H9 (cell line): ENCODE results near the gene STON2. TPM values are rescaled to one million over a fixed set of nuclear protein-coding genes. Genes with fewer than 3 reads are reported as not detected.

Experiments
- DNase-seq: peaks from one replicate; pipeline ENCODE4 v3.0.0-alpha.2; 2017
- H2AFZ ChIP-seq: one replicate; pipeline ENCODE4 v1.6.1; 2013; ENCODE audit warnings: mild to moderate bottlenecking, low read length, control low read depth, moderate library complexity
- H2AK5ac ChIP-seq: 2 replicates; pipeline ENCODE4 v1.6.1; 2013; ENCODE audit warnings: low read length, control low read depth, mixed read lengths; ENCODE audit not compliant: insufficient read length
- H2BK120ac ChIP-seq: one replicate; pipeline ENCODE4 v1.6.1; 2013; ENCODE audit warnings: low read depth, mild to moderate bottlenecking, low read length, control low read depth, inconsistent platforms; ENCODE audit not compliant: poor library complexity, severe bottlenecking
- H2BK12ac ChIP-seq: 2 replicates; pipeline ENCODE4 v1.6.1; 2013; ENCODE audit warnings: low read length, control low read depth, mixed read lengths, low read depth; ENCODE audit not compliant: insufficient read length
- H2BK15ac ChIP-seq: 2 replicates; pipeline ENCODE4 v1.6.1; 2013; ENCODE audit warnings: low read depth, low read length, control low read depth
- H2BK20ac ChIP-seq: one replicate; pipeline ENCODE4 v1.6.1; 2013; ENCODE audit warnings: low read depth, mild to moderate bottlenecking, low read length, control low read depth, inconsistent platforms; ENCODE audit not compliant: poor library complexity, severe bottlenecking
- H2BK5ac ChIP-seq: 2 replicates; pipeline ENCODE4 v1.6.1; 2013; ENCODE audit warnings: low read length, control low read depth, mixed read lengths; ENCODE audit not compliant: insufficient read length
- H3K14ac ChIP-seq: 2 replicates; pipeline ENCODE4 v1.6.1; 2013; ENCODE audit warnings: low read length, control low read depth; ENCODE audit not compliant: insufficient read depth
- H3K18ac ChIP-seq: 2 replicates; pipeline ENCODE4 v1.6.1; 2013; ENCODE audit warnings: low read depth, mild to moderate bottlenecking, mixed read lengths, low read length, control low read depth; ENCODE audit not compliant: insufficient read length
- H3K23ac ChIP-seq: 2 replicates; pipeline ENCODE4 v1.6.1; 2013; ENCODE audit warnings: low read length, control low read depth, mixed read lengths, low read depth; ENCODE audit not compliant: insufficient read length
- H3K23me2 ChIP-seq: 2 replicates; pipeline ENCODE4 v1.6.1; 2013; ENCODE audit warnings: low read depth, mild to moderate bottlenecking, mixed read lengths, low read length, control low read depth; ENCODE audit not compliant: insufficient read length, poor library complexity, severe bottlenecking
- H3K27ac ChIP-seq: 2 replicates; pipeline ENCODE4 v1.5.1; 2013; ENCODE audit warnings: low read length, control low read depth, mixed read lengths, low read depth; ENCODE audit not compliant: insufficient read length
- H3K27me3 ChIP-seq: 2 replicates; pipeline ENCODE4 v1.6.1; 2013; ENCODE audit warnings: low read length, control low read depth, inconsistent platforms; ENCODE audit not compliant: insufficient read depth
- H3K4ac ChIP-seq: 2 replicates; pipeline ENCODE4 v1.6.1; 2013; ENCODE audit warnings: low read depth, mild to moderate bottlenecking, control low read depth, inconsistent platforms, low read length, moderate library complexity
- H3K4me1 ChIP-seq: 2 replicates; pipeline ENCODE4 v1.6.1; 2013; ENCODE audit warnings: low read length, control low read depth, inconsistent platforms; ENCODE audit not compliant: insufficient read depth
- H3K4me2 ChIP-seq: 2 replicates; pipeline ENCODE4 v1.6.1; 2013; ENCODE audit warnings: low read length, control low read depth, mixed read lengths; ENCODE audit not compliant: insufficient read length, insufficient read depth
- H3K56ac ChIP-seq: 2 replicates; pipeline ENCODE4 v1.6.1; 2013; ENCODE audit warnings: low read depth, mild to moderate bottlenecking, mixed read lengths, low read length, control low read depth; ENCODE audit not compliant: insufficient read length
- H3K79me1 ChIP-seq: 2 replicates; pipeline ENCODE4 v1.6.1; 2013; ENCODE audit warnings: low read depth, mild to moderate bottlenecking, moderate library complexity, low read length, control low read depth, inconsistent platforms; ENCODE audit not compliant: insufficient read depth, poor library complexity, severe bottlenecking
- H3K79me2 ChIP-seq: 2 replicates; pipeline ENCODE4 v1.6.1; 2013; ENCODE audit warnings: low read length, control low read depth, inconsistent platforms; ENCODE audit not compliant: insufficient read depth
- H3K9ac ChIP-seq: 2 replicates; pipeline ENCODE4 v1.6.1; 2013; ENCODE audit warnings: low read length, control low read depth, mixed read lengths; ENCODE audit not compliant: insufficient read length; ENCODE audit errors: extremely low read depth
- H3K9me3 ChIP-seq: one replicate; pipeline ENCODE4 v1.6.1; 2013; ENCODE audit warnings: low read depth, low read length, inconsistent platforms; ENCODE audit not compliant: control insufficient read depth
- H3T11ph ChIP-seq: one replicate; pipeline ENCODE4 v1.6.1; 2013; ENCODE audit warnings: mild to moderate bottlenecking, low read length, control low read depth, inconsistent platforms
- H4K20me1 ChIP-seq: one replicate; pipeline ENCODE4 v1.6.1; 2013; ENCODE audit not compliant: control insufficient read depth, insufficient read length, insufficient read depth
- H4K5ac ChIP-seq: 2 replicates; pipeline ENCODE4 v1.6.1; 2013; ENCODE audit warnings: low read depth, mild to moderate bottlenecking, mixed read lengths, low read length, control low read depth; ENCODE audit not compliant: insufficient read length
- H4K8ac ChIP-seq: replicated peaks from 2 replicates; pipeline ENCODE4 v1.6.1; 2013; ENCODE audit warnings: low read length, control low read depth, mixed read lengths, low read depth; ENCODE audit not compliant: insufficient read length
- H4K91ac ChIP-seq: 2 replicates; pipeline ENCODE4 v1.6.1; 2013; ENCODE audit warnings: low read depth, mild to moderate bottlenecking, moderate library complexity, mixed read lengths, low read length, control low read depth; ENCODE audit not compliant: insufficient read length
- H3K27ac Mint-ChIP-seq, 3 experiments: 2 replicates in 2 of 3; 3 replicates in 1 of 3; pipeline ENCODE4 v1.8.0; 2020 to 2021; ENCODE audit warnings: mixed read lengths in 3 of 3, mild to moderate bottlenecking in 1 of 3, moderate library complexity in 1 of 3
- H3K27me3 Mint-ChIP-seq: 2 replicates; pipeline ENCODE4 v1.8.0; 2021; ENCODE audit warnings: low read depth, mild to moderate bottlenecking, moderate library complexity, mixed read lengths
- H3K36me3 Mint-ChIP-seq, 3 experiments: 2 replicates in 2 of 3; 3 replicates in 1 of 3; pipeline ENCODE4 v1.8.0; 2020 to 2021; ENCODE audit warnings: low read depth in 3 of 3, mixed read lengths in 3 of 3; ENCODE audit not compliant: insufficient read depth in 1 of 3
- H3K4me1 Mint-ChIP-seq, 2 experiments: 2 replicates each; pipeline ENCODE4 v1.8.0; 2020; ENCODE audit warnings: mixed read lengths in 2 of 2
- H3K4me3 Mint-ChIP-seq, 2 experiments: 2 replicates in 1 of 2; 3 replicates in 1 of 2; pipeline ENCODE4 v1.8.0; 2020 to 2021; ENCODE audit warnings: mild to moderate bottlenecking in 2 of 2, mixed read lengths in 2 of 2, moderate library complexity in 1 of 2
- H3K9me3 Mint-ChIP-seq, 2 experiments: 2 replicates in 1 of 2; 3 replicates in 1 of 2; pipeline ENCODE4 v1.8.0; 2020; ENCODE audit warnings: mild to moderate bottlenecking in 2 of 2, mixed read lengths in 2 of 2, moderate library complexity in 1 of 2
- CTCF ChIP-seq: fragments of 200-600 bp; sonication (generic); conservative IDR thresholded peaks from 3 replicates; pipeline ENCODE4 v1.8.0; 2021; ENCODE audit warnings: antibody characterized with exemption, mild to moderate bottlenecking
- WGBS: extraction: QIAGEN DNeasy Blood & Tissue Kit; methylation state at CpG from one replicate; pipeline ENCODE4 v1.1.7; 2013; ENCODE audit warnings: missing lambda C conversion rate, low lambda C conversion rate, mixed read lengths; ENCODE audit not compliant: insufficient read length; ENCODE audit errors: extremely low coverage; 5-methylcytosine and 5-hydroxymethylcytosine counted together
- total RNA-seq: library from RNA; stranded (reverse); gene quantifications from 2 replicates; pipeline ENCODE4 v1.2.1, GENCODE V29; 2021

Gene STON2
- total RNA-seq, 1 experiment from 2014 or later = 62.9 TPM

GRCh38 chr14:81301813-81302212 lies 98.3 kb downstream of the STON2 start:
- DNase-seq = no peak
- H3K4ac ChIP-seq = no peak overlapping the region
- H2BK12ac ChIP-seq = no peak overlapping the region
- Mint-ChIP-seq H3K27ac (no peak overlapping the region), H3K4me1 (peaks cover 11 to 15% of the 10 kb centered on the region in 2 experiments), H3K27me3 (no peaks in the 10 kb centered on the region), H3K9me3 (no peaks in the 10 kb centered on the region), H3K36me3 (no peaks in the 10 kb centered on the region; a peak in 1 of 7 replicates), H3K4me3 (no peak overlapping the region)
- H3K14ac ChIP-seq = no peak overlapping the region
- H3K79me2 ChIP-seq = no peaks in the 10 kb centered on the region
- no peaks in the 10 kb centered on the region for H4K20me1 ChIP-seq
- WGBS = no CpG with 5 or more reads among the region's 1 CpG
- H2BK20ac ChIP-seq = no peak overlapping the region
- TF ChIP-seq CTCF = no peak
- no peaks in the 10 kb centered on the region for H3K9me3 ChIP-seq
- no peak overlapping the region for H2BK15ac ChIP-seq
- H3K9ac ChIP-seq = no peak overlapping the region
- no peak overlapping the region for H3K23ac ChIP-seq
- H3K27ac ChIP-seq = no peak overlapping the region
- no peak overlapping the region for H3K56ac ChIP-seq
- H3K18ac ChIP-seq = no peak overlapping the region
- H3K23me2 ChIP-seq = no peaks in the 10 kb centered on the region
- H3K27me3 ChIP-seq = no peaks in the 10 kb centered on the region
- H3K4me2 ChIP-seq = no peak overlapping the region
- H2BK5ac ChIP-seq = no peak overlapping the region
- H4K91ac ChIP-seq = no peak overlapping the region
- H2AFZ ChIP-seq = no peak overlapping the region
- no peak overlapping the region for H3T11ph ChIP-seq
- no peak overlapping the region for H4K8ac ChIP-seq
- H3K4me1 ChIP-seq = peaks cover 2% of the 10 kb centered on the region; the same call in 1 of the 2 replicates
- no peak overlapping the region for H2BK120ac ChIP-seq
- H2AK5ac ChIP-seq = no peak overlapping the region
- no peaks in the 10 kb centered on the region for H3K79me1 ChIP-seq
- H4K5ac ChIP-seq = no peak overlapping the region
